GM12878 (cell line): ENCODE measurements around the gene CTR9.

Experiments used
- CHD4 ChIP-seq: fragments of 200-600 bp; sonication (generic); IDR thresholded peaks from 2 replicates; pipeline ENCODE4 v1.6.1; 2016; ENCODE audit warnings: mild to moderate bottlenecking
- PML ChIP-seq: IDR thresholded peaks from 2 replicates; pipeline ENCODE4 v1.6.1; 2012; ENCODE audit warnings: low read length, inconsistent platforms
- POU2F2 ChIP-seq: IDR thresholded peaks from 3 replicates; pipeline ENCODE4 v1.6.1; 2011; ENCODE audit warnings: low read depth, mild to moderate bottlenecking, low read length, borderline replicate concordance
- RBBP5 ChIP-seq: fragments of 200-600 bp; sonication (generic); conservative IDR thresholded peaks from 2 replicates; pipeline ENCODE4 v1.6.1; 2016
- TCF3 ChIP-seq: IDR thresholded peaks from 2 replicates; pipeline ENCODE4 v1.6.1; 2012; ENCODE audit warnings: low read depth, mild to moderate bottlenecking, low read length, borderline replicate concordance; ENCODE audit not compliant: insufficient read depth
- TF ChIP-seq, protein P1 (sequence below), 3 experiments: IDR thresholded peaks in 2 of 3; conservative IDR thresholded peaks in 1 of 3; 2 replicates each; pipeline ENCODE4 v1.5.1; 2011; ENCODE audit warnings: low read depth in 3 of 3, low read length in 3 of 3, mild to moderate bottlenecking in 3 of 3, control low read depth in 2 of 3, moderate library complexity in 2 of 3, inconsistent platforms in 1 of 3, mixed read lengths in 1 of 3; ENCODE audit not compliant: control insufficient read depth in 2 of 3, insufficient read depth in 1 of 3; ENCODE audit errors: extremely low read depth in 1 of 3
- TF ChIP-seq, protein P2 (sequence below): IDR thresholded peaks from 2 replicates; pipeline ENCODE4 v1.6.1; 2012; ENCODE audit warnings: mild to moderate bottlenecking, low read depth, low read length
- TF ChIP-seq, protein P3 (sequence below): IDR thresholded peaks from 2 replicates; pipeline ENCODE4 v1.6.1; 2012; ENCODE audit warnings: low read depth, low read length, improper control_type of control experiment

DNA sequence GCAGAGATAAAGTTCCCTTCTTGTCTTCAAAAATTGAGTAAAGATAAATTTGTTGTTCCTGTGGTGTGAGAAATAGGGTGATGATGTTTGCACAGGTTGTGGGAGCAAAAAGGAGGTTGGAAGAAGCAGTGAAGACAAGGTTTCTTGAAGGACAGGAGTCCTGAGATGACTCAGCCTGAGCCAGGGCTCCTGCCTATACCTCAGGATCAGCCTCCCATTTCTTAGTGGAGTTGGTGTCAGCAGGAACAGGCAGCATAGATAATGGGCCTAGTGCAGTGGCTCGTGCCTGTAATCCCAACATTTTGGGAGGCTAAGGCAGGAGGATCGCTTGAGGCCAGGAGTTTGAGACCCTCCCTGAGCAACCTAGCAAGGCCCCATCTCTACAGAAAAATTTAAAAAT lies 29.0 kb downstream of the CTR9 start:
- TF ChIP-seq CHD4 (no peak), POU2F2 (no peak), TCF3 (no peak), RBBP5 (no peak), PML (no peak)
- TF ChIP-seq, protein P1, sequence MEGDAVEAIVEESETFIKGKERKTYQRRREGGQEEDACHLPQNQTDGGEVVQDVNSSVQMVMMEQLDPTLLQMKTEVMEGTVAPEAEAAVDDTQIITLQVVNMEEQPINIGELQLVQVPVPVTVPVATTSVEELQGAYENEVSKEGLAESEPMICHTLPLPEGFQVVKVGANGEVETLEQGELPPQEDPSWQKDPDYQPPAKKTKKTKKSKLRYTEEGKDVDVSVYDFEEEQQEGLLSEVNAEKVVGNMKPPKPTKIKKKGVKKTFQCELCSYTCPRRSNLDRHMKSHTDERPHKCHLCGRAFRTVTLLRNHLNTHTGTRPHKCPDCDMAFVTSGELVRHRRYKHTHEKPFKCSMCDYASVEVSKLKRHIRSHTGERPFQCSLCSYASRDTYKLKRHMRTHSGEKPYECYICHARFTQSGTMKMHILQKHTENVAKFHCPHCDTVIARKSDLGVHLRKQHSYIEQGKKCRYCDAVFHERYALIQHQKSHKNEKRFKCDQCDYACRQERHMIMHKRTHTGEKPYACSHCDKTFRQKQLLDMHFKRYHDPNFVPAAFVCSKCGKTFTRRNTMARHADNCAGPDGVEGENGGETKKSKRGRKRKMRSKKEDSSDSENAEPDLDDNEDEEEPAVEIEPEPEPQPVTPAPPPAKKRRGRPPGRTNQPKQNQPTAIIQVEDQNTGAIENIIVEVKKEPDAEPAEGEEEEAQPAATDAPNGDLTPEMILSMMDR (IDR thresholded peaks at IDR 0.05 in 2 of 3, conservative IDR thresholded peaks at IDR 0.05 in 1 of 3; ENCODE audit: control insufficient read depth in 2 of 3, extremely low read depth in 1 of 3, insufficient read depth in 1 of 3, low read depth in 3 of 3, low read length in 3 of 3) = no peak
- TF ChIP-seq, protein P2, sequence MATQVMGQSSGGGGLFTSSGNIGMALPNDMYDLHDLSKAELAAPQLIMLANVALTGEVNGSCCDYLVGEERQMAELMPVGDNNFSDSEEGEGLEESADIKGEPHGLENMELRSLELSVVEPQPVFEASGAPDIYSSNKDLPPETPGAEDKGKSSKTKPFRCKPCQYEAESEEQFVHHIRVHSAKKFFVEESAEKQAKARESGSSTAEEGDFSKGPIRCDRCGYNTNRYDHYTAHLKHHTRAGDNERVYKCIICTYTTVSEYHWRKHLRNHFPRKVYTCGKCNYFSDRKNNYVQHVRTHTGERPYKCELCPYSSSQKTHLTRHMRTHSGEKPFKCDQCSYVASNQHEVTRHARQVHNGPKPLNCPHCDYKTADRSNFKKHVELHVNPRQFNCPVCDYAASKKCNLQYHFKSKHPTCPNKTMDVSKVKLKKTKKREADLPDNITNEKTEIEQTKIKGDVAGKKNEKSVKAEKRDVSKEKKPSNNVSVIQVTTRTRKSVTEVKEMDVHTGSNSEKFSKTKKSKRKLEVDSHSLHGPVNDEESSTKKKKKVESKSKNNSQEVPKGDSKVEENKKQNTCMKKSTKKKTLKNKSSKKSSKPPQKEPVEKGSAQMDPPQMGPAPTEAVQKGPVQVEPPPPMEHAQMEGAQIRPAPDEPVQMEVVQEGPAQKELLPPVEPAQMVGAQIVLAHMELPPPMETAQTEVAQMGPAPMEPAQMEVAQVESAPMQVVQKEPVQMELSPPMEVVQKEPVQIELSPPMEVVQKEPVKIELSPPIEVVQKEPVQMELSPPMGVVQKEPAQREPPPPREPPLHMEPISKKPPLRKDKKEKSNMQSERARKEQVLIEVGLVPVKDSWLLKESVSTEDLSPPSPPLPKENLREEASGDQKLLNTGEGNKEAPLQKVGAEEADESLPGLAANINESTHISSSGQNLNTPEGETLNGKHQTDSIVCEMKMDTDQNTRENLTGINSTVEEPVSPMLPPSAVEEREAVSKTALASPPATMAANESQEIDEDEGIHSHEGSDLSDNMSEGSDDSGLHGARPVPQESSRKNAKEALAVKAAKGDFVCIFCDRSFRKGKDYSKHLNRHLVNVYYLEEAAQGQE = no peak
- TF ChIP-seq, protein P3, sequence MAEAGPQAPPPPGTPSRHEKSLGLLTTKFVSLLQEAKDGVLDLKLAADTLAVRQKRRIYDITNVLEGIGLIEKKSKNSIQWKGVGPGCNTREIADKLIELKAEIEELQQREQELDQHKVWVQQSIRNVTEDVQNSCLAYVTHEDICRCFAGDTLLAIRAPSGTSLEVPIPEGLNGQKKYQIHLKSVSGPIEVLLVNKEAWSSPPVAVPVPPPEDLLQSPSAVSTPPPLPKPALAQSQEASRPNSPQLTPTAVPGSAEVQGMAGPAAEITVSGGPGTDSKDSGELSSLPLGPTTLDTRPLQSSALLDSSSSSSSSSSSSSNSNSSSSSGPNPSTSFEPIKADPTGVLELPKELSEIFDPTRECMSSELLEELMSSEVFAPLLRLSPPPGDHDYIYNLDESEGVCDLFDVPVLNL = no peak
